Gastroesophageal sphincter (tissue), 3 donors: Measurements from ENCODE around the gene ATP2B2.

Experiments
- EP300 ChIP-seq: sonication (generic); formaldehyde crosslinking; IDR thresholded peaks from one replicate; pipeline ENCODE4 v1.6.1; 2017; ENCODE audit warnings: antibody characterized with exemption, mild to moderate bottlenecking
- POLR2A ChIP-seq, 2 donors: fragments of 450-650 bp; IDR thresholded peaks; one replicate each; pipeline ENCODE4 v1.6.1; 2017; ENCODE audit warnings: antibody characterized with exemption in 2 of 2, mild to moderate bottlenecking in 2 of 2, moderate library complexity in 1 of 2
- POLR2AphosphoS5 ChIP-seq: sonication (generic); formaldehyde crosslinking; IDR thresholded peaks from one replicate; pipeline ENCODE4 v1.6.1; 2017; ENCODE audit warnings: antibody characterized with exemption
- TF ChIP-seq, protein P1 (sequence below), 4 experiments: fragments of 200-600 bp in 2 of 4; fragments of 450-650 bp in 2 of 4; sonication (generic) in 1 of 4; IDR thresholded peaks; one replicate each; pipeline ENCODE4 v1.5.1; 2017 to 2019; ENCODE audit warnings: antibody characterized with exemption in 4 of 4, mild to moderate bottlenecking in 2 of 4, moderate library complexity in 2 of 4

- TF ChIP-seq, protein P1, sequence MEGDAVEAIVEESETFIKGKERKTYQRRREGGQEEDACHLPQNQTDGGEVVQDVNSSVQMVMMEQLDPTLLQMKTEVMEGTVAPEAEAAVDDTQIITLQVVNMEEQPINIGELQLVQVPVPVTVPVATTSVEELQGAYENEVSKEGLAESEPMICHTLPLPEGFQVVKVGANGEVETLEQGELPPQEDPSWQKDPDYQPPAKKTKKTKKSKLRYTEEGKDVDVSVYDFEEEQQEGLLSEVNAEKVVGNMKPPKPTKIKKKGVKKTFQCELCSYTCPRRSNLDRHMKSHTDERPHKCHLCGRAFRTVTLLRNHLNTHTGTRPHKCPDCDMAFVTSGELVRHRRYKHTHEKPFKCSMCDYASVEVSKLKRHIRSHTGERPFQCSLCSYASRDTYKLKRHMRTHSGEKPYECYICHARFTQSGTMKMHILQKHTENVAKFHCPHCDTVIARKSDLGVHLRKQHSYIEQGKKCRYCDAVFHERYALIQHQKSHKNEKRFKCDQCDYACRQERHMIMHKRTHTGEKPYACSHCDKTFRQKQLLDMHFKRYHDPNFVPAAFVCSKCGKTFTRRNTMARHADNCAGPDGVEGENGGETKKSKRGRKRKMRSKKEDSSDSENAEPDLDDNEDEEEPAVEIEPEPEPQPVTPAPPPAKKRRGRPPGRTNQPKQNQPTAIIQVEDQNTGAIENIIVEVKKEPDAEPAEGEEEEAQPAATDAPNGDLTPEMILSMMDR (IDR thresholded peaks at IDR 0.05): no peak
- no peak for TF ChIP-seq POLR2AphosphoS5
- TF ChIP-seq POLR2A (IDR thresholded peaks at IDR 0.05): no peak
- no peak for TF ChIP-seq EP300
Observed at GRCh38 chr3:10319251-10319650, 186.1 kb downstream of the ATP2B2 start.
